HepG2 (cell line): Measurements from ENCODE around the gene SPON2. TPM values are rescaled to one million over a fixed set of nuclear protein-coding genes. Genes with fewer than 3 reads are reported as not detected.

Source experiments
- ATAC-seq: fragments of 200-7000 bp; cut with Tn5 transposase; 3 replicates; pipeline ENCODE4 v1.9.1; 2020; ENCODE audit warnings: mild to moderate bottlenecking, moderate library complexity
- BruUV-seq: library from RNA; stranded (reverse); fragments of 400-500 nt; replicated peaks from 2 replicates; lab custom pipeline; 2021; lab: Mats Ljungman, UMichigan
- CTCF ChIA-PET: fragments of 300-600 bp; formaldehyde crosslinking; extraction: SDS; loops from one replicate; lab custom pipeline; 2021; ENCODE audit warnings: low total read pairs, inconsistent platforms, low intra/inter-chr PET ratio; lab: Yijun Ruan, JAX
- POLR2A ChIA-PET: fragments of 350-600 bp; sonication (Branson Sonifier 250); formaldehyde crosslinking; loops from one replicate; lab custom pipeline; 2020; ENCODE audit warnings: antibody characterized with exemption, inconsistent platforms; lab: Yijun Ruan, JAX
- DNase-seq: peaks from one replicate; pipeline ENCODE4 v3.0.0-alpha.2; 2015; ENCODE audit warnings: low spot score
- FAIRE-seq: peaks from 3 replicates; lab custom pipeline; 2011; peaks lifted over from hg19 to GRCh38; lab: Jason Lieb, UNC
- H2AFZ ChIP-seq: one replicate; pipeline ENCODE4 v1.6.1; 2011; ENCODE audit warnings: low read length, inconsistent platforms
- H3K27ac ChIP-seq: fragments of 300-600 bp; 3 replicates; pipeline ENCODE4 v1.8.0; 2011; ENCODE audit warnings: mixed run types, mild to moderate bottlenecking, mixed read lengths, low read length, inconsistent platforms; ENCODE audit not compliant: insufficient read depth; ENCODE audit errors: extremely low read length
- H3K27me3 ChIP-seq, 2 experiments: fragments of 200-600 bp in 1 of 2; 2 replicates in 1 of 2; 3 replicates in 1 of 2; pipeline versions ENCODE4 v1.6.0 to v1.8.0; 2011; ENCODE audit warnings: low read length in 2 of 2, mild to moderate bottlenecking in 2 of 2, moderate library complexity in 2 of 2, inconsistent platforms in 1 of 2; ENCODE audit not compliant: insufficient read depth in 2 of 2, control insufficient read depth in 1 of 2
- H3K36me3 ChIP-seq, 2 experiments: fragments of 200-600 bp in 1 of 2; replicated peaks in 1 of 2; 2 replicates in 1 of 2; 3 replicates in 1 of 2; pipeline versions ENCODE4 v1.5.1 to v1.8.0; 2011; ENCODE audit warnings: low read length in 2 of 2, inconsistent platforms in 1 of 2; ENCODE audit not compliant: insufficient read depth in 2 of 2, control insufficient read depth in 1 of 2
- H3K4me1 ChIP-seq: 2 replicates; pipeline ENCODE4 v1.5.1; 2012; ENCODE audit warnings: low read length, inconsistent platforms; ENCODE audit not compliant: insufficient read depth
- H3K4me2 ChIP-seq: 2 replicates; pipeline ENCODE4 v1.6.0; 2011; ENCODE audit warnings: low read depth, low read length, inconsistent platforms
- H3K4me3 ChIP-seq, 3 experiments: fragments of 200-600 bp in 1 of 3; sonication (generic), shearing (Covaris generic) in 1 of 3; replicated peaks in 1 of 3; 2 replicates each; pipeline ENCODE4 v1.5.1; 2011 to 2016; ENCODE audit warnings: low read length in 3 of 3, inconsistent platforms in 2 of 3, low read depth in 2 of 3, mild to moderate bottlenecking in 2 of 3, control low read depth in 1 of 3, mixed read lengths in 1 of 3; ENCODE audit not compliant: insufficient read depth in 1 of 3
- H3K79me2 ChIP-seq: one replicate; pipeline ENCODE4 v1.6.1; 2011; ENCODE audit warnings: low read length, inconsistent platforms; ENCODE audit not compliant: insufficient read depth
- H3K9ac ChIP-seq: 2 replicates; pipeline ENCODE4 v1.6.0; 2011; ENCODE audit warnings: mild to moderate bottlenecking, low read depth, low read length, inconsistent platforms; ENCODE audit not compliant: insufficient read depth
- H3K9me3 ChIP-seq: 2 replicates; pipeline ENCODE4 v1.5.1; 2012; ENCODE audit warnings: mild to moderate bottlenecking, low read length
- H4K20me1 ChIP-seq: 2 replicates; pipeline ENCODE4 v1.6.0; 2011; ENCODE audit warnings: inconsistent platforms, mild to moderate bottlenecking, low read length, moderate library complexity; ENCODE audit not compliant: insufficient read depth
- HMGA1 ChIP-seq: sonication (generic); formaldehyde crosslinking; conservative IDR thresholded peaks from 2 replicates; pipeline ENCODE4 v1.4.0; 2020; ENCODE audit warnings: missing genetic modification reagents
- HNRNPH1 ChIP-seq: fragments of 200-400 bp; formaldehyde crosslinking; optimal IDR thresholded peaks from 2 replicates; pipeline ENCODE3; 2017; ENCODE audit warnings: mild to moderate bottlenecking, low read depth, low read length
- KAT8 ChIP-seq: IDR thresholded peaks from 2 replicates; pipeline ENCODE4 v1.6.1; 2016; ENCODE audit warnings: missing genetic modification reagents, missing compliant biosample characterization
- KLF16 ChIP-seq, 2 experiments: sonication (generic) in 1 of 2; formaldehyde crosslinking in 1 of 2; IDR thresholded peaks; 2 replicates each; pipeline versions ENCODE4 v1.6.1 to v1.8.0; 2016 to 2023; ENCODE audit warnings: missing genetic modification reagents in 2 of 2, missing compliant biosample characterization in 1 of 2
- RORA ChIP-seq: sonication (generic); formaldehyde crosslinking; IDR thresholded peaks from 2 replicates; pipeline ENCODE4 v1.5.0; 2020; ENCODE audit warnings: mild to moderate bottlenecking, missing genetic modification reagents, moderate library complexity
- SMAD1 ChIP-seq: sonication (generic); formaldehyde crosslinking; IDR thresholded peaks from 2 replicates; pipeline ENCODE4 v1.4.0; 2020; ENCODE audit warnings: missing genetic modification reagents, low read depth, mild to moderate bottlenecking, borderline replicate concordance
- WIZ ChIP-seq: sonication (generic); formaldehyde crosslinking; IDR thresholded peaks from 2 replicates; pipeline ENCODE4 v1.5.1; 2020; ENCODE audit warnings: mild to moderate bottlenecking, missing genetic modification reagents
- ZFYVE20 ChIP-seq: sonication (generic); formaldehyde crosslinking; IDR thresholded peaks from 2 replicates; pipeline ENCODE4 v1.8.0; 2023; ENCODE audit warnings: low read depth, mild to moderate bottlenecking, moderate library complexity, missing genetic modification reagents, borderline replicate concordance
- ZNF230 ChIP-seq: sonication (generic); formaldehyde crosslinking; IDR thresholded peaks from 2 replicates; pipeline ENCODE4 v1.4.0; 2020; ENCODE audit warnings: mild to moderate bottlenecking, missing genetic modification reagents
- ZNF326 ChIP-seq: sonication (generic); formaldehyde crosslinking; IDR thresholded peaks from 2 replicates; pipeline ENCODE4 v1.4.0; 2020; ENCODE audit warnings: missing genetic modification reagents, borderline replicate concordance
- ZNF530 ChIP-seq: sonication (generic); formaldehyde crosslinking; IDR thresholded peaks from 2 replicates; pipeline ENCODE4 v1.5.0; 2020; ENCODE audit warnings: low read depth, mild to moderate bottlenecking, missing genetic modification reagents
- ZNF737 ChIP-seq: sonication (generic); formaldehyde crosslinking; IDR thresholded peaks from 2 replicates; pipeline ENCODE4 v1.5.0; 2020; ENCODE audit warnings: missing genetic modification reagents, mild to moderate bottlenecking, borderline replicate concordance
- ZNF746 ChIP-seq: sonication (generic); formaldehyde crosslinking; IDR thresholded peaks from 2 replicates; pipeline ENCODE4 v1.8.0; 2022; ENCODE audit warnings: mild to moderate bottlenecking, missing genetic modification reagents
- WGBS: methylation state at CpG from one replicate; pipeline ENCODE4 v1.1.6; 2017; ENCODE audit warnings: low lambda C conversion rate; 5-methylcytosine and 5-hydroxymethylcytosine counted together
- in situ Hi-C: cut with HindIII; loops from 2 replicates; pipeline ENCODE4 v1.10.0; 2017; ENCODE audit warnings: low pct_unique_long_range_greater_than_20kb; ENCODE audit not compliant: extremely low pct_ligation_motif_present
- intact Hi-C: fragments of 100-400 bp; cut with micrococcal nuclease; formaldehyde crosslinking; loops from one replicate; pipeline ENCODE4 v1.10.0; 2022; ENCODE audit not compliant: unreplicated experiment
- polyA plus RNA-seq, 8 experiments: library from polyadenylated mRNA; depleted of rRNA in 3 of 8; stranded (reverse) in 7 of 8; unstranded in 1 of 8; fragments of >200 nt; fragmentation: Illumina TruSeq in 4 of 8; extraction: Trizol in 4 of 8; gene quantifications; 2 replicates each; pipeline versions ENCODE4 v1.2.1 to v1.2.3, GENCODE V29; 2011 to 2016; ENCODE audit warnings: low read depth in 4 of 8, missing spikeins in 1 of 8, mixed read lengths in 1 of 8; ENCODE audit not compliant: insufficient read depth in 1 of 8
- total RNA-seq, 5 experiments: library from RNA; depleted of rRNA; stranded (reverse); fragments of >200 nt; fragmentation: Illumina TruSeq; extraction: Trizol; gene quantifications; 2 replicates each; pipeline ENCODE4 v1.2.3, GENCODE V29; 2016; ENCODE audit warnings: low read depth in 1 of 5
- TF ChIP-seq, protein P1 (sequence below): sonication (generic); formaldehyde crosslinking; IDR thresholded peaks from 2 replicates; pipeline ENCODE4 v1.4.0; 2020; ENCODE audit warnings: mild to moderate bottlenecking, low read depth, missing genetic modification reagents

SPON2 gene
- total and polyA plus RNA-seq, 2 of the 13 experiments (the other 11 are each of a cell fraction or from before 2014, with no cell fraction given), result 17.4 to 55.2 TPM

DNA sequence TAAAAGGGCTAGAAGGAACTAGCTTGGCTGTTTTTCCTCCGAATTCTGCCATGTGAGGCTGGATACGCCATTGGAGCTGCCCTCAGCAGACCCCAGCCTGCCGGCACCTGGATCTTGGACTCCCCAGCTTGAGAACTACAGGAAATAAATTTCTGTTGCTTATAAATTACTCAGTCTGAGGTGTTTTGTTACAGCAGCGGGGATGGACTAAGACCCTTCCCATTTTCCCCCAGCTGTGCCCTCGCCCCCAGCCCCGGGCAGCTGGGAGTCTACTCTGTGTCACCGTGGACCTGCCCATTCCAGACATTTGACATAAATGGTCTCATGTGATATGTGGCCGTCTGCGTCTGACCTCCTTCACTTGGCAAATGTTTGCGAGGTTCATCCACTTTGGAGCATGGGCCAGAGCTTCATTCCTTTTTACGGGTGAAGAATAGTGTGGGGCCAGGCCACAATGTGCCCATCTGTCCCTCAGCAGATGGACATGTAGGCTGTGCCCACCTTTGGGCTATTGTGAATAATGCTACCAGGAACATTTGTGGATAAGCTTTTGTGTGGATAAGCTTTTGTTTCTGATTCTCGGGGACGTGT lies 30.7 kb upstream of the SPON2 start:
- Histone ChIP-seq H3K4me3 (no peak overlapping the region), H3K79me2 (peaks cover 2% of the 10 kb centered on the region), H4K20me1 (no peaks in the 10 kb centered on the region), H3K27me3 (no peaks in the 10 kb centered on the region), H3K36me3 (no peaks in the 10 kb centered on the region; a peak in 1 of 5 replicates), H3K9ac (no peak overlapping the region), H2AFZ (no peak overlapping the region), H3K9me3 (no peaks in the 10 kb centered on the region), H3K27ac (no peak overlapping the region), H3K4me1 (peaks cover 43% of the 10 kb centered on the region), H3K4me2 (no peak overlapping the region)
- ChIA-PET CTCF (no interaction called here), POLR2A (interaction anchor here (2.6 to 5.3 kb wide), 3 partner anchors 11 to 45 kb away, joined by 13 to 95 read pairs (median 14); partner anchors contain the start of gene SPON2)
- WGBS, result 96% methylated on average over 7 of the region's 13 CpGs
- no peak for FAIRE-seq
- BruUV-seq, result no TSS peak
- in situ Hi-C loops, result no loop called here
- DNase-seq, result no peak
- no peak for ATAC-seq
- TF ChIP-seq ZNF230 (CRISPR knock-in tag) (no peak), KLF16 (CRISPR knock-in tag; IDR thresholded peaks at IDR 0.05) (no peak), RORA (CRISPR knock-in tag) (no peak), ZNF746 (no peak), HMGA1 (CRISPR knock-in tag) (no peak), WIZ (CRISPR knock-in tag) (no peak), ZNF530 (CRISPR knock-in tag) (no peak), ZNF737 (no peak), HNRNPH1 (no peak), ZNF326 (CRISPR knock-in tag) (no peak), ZFYVE20 (CRISPR knock-in tag) (no peak), KAT8 (no peak), SMAD1 (CRISPR knock-in tag) (no peak)
- TF ChIP-seq, protein P1, sequence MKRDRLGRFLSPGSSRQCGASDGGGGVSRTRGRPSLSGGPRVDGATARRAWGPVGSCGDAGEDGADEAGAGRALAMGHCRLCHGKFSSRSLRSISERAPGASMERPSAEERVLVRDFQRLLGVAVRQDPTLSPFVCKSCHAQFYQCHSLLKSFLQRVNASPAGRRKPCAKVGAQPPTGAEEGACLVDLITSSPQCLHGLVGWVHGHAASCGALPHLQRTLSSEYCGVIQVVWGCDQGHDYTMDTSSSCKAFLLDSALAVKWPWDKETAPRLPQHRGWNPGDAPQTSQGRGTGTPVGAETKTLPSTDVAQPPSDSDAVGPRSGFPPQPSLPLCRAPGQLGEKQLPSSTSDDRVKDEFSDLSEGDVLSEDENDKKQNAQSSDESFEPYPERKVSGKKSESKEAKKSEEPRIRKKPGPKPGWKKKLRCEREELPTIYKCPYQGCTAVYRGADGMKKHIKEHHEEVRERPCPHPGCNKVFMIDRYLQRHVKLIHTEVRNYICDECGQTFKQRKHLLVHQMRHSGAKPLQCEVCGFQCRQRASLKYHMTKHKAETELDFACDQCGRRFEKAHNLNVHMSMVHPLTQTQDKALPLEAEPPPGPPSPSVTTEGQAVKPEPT (CRISPR knock-in tag), result no peak
- intact Hi-C loops, result no loop called here
